Central memory CD8-positive, alpha-beta T cell (primary cell): ENCODE data around the gene PIP5K1A.

ENCODE experiments used
- ATAC-seq: fragments of 150-1000 bp; cut with Tn5 transposase; replicated peaks from 2 replicates; pipeline ENCODE4 v1.10.0; 2022; ENCODE audit warnings: mild to moderate bottlenecking, moderate FRiP score, moderate number of reproducible peaks; ENCODE audit not compliant: poor library complexity, severe bottlenecking; ENCODE audit errors: extremely low read depth
- DNase-seq, 2 donors: peaks; one replicate each; pipeline ENCODE4 v3.0.0; 2021; ENCODE audit warnings: low spot score in 2 of 2
- H3K27ac Mint-ChIP-seq: one replicate; pipeline ENCODE4 v1.8.0; 2022; ENCODE audit warnings: low read depth, mild to moderate bottlenecking, moderate library complexity, mixed read lengths
- H3K27me3 Mint-ChIP-seq: one replicate; pipeline ENCODE4 v1.8.0; 2022; ENCODE audit warnings: mixed read lengths
- H3K36me3 Mint-ChIP-seq: one replicate; pipeline ENCODE4 v1.8.0; 2022; ENCODE audit warnings: mild to moderate bottlenecking, moderate library complexity, mixed read lengths; ENCODE audit not compliant: insufficient read depth
- H3K4me1 Mint-ChIP-seq: one replicate; pipeline ENCODE4 v1.8.0; 2022; ENCODE audit warnings: mixed read lengths
- H3K4me3 Mint-ChIP-seq: one replicate; pipeline ENCODE4 v1.8.0; 2022; ENCODE audit warnings: mild to moderate bottlenecking, moderate library complexity, mixed read lengths
- H3K9me3 Mint-ChIP-seq: one replicate; pipeline ENCODE4 v1.8.0; 2022; ENCODE audit warnings: mixed read lengths

Gene PIP5K1A

GRCh38 chr1:151198254-151199127, at the start of gene PIP5K1A:
PIP5K1A (plus strand) TSS chr1:151198552; CDS start chr1:151198997, 445 bp downstream.
- no peaks in the 10 kb centered on the region for H3K27me3 Mint-ChIP-seq
- ATAC-seq (peak; percentile 97), DNase-seq (peak; percentile 94 to 97)
- peaks cover 37% of the 10 kb centered on the region for H3K4me1 Mint-ChIP-seq
- H3K4me3 Mint-ChIP-seq, result peak within 1 kb of the TSS; percentile 100
- peaks cover 27% of the 10 kb centered on the region for H3K36me3 Mint-ChIP-seq
- no peaks in the 10 kb centered on the region for H3K9me3 Mint-ChIP-seq
- peak within 1 kb of the TSS; percentile 100 for H3K27ac Mint-ChIP-seq

GRCh38 chr1:151156515-151156819, 41.9 kb upstream of the PIP5K1A start, which contains the start of gene TNFAIP8L2:
TNFAIP8L2 (plus strand) TSS chr1:151156649; CDS start chr1:151158698, 2,049 bp downstream.
- H3K27ac Mint-ChIP-seq, result peak within 1 kb of the TSS; percentile 91
- H3K4me1 Mint-ChIP-seq, result peaks cover 41% of the 10 kb centered on the region
- ATAC-seq (peak; percentile 90), DNase-seq (peak; percentile 40 to 46)
- H3K36me3 Mint-ChIP-seq, result peaks cover 13% of the 10 kb centered on the region
- H3K27me3 Mint-ChIP-seq, result no peaks in the 10 kb centered on the region
- peak within 1 kb of the TSS; percentile 93 for H3K4me3 Mint-ChIP-seq
- no peaks in the 10 kb centered on the region for H3K9me3 Mint-ChIP-seq

- Mint-ChIP-seq H3K4me3 (peak overlapping the region; percentile 93), H3K27ac (peak overlapping the region; percentile 91), H3K27me3 (no peaks in the 10 kb centered on the region), H3K4me1 (peaks cover 48% of the 10 kb centered on the region), H3K9me3 (no peaks in the 10 kb centered on the region), H3K36me3 (peaks cover 13% of the 10 kb centered on the region)
- no peak for DNase-seq
- peak; percentile 44 for ATAC-seq
These were observed 41.3 kb upstream of the PIP5K1A start for GRCh38 chr1:151157067-151157531.

GRCh38 chr1:151158326-151158725, 40.0 kb upstream of the PIP5K1A start:
- Mint-ChIP-seq H3K4me3 (peak overlapping the region; percentile 93), H3K27me3 (no peaks in the 10 kb centered on the region), H3K9me3 (no peaks in the 10 kb centered on the region), H3K36me3 (peaks cover 13% of the 10 kb centered on the region), H3K27ac (peak overlapping the region; percentile 91), H3K4me1 (peaks cover 58% of the 10 kb centered on the region)
- ATAC-seq, result no peak
- no peak for DNase-seq

GRCh38 chr1:151158751-151159251, 39.6 kb upstream of the PIP5K1A start:
- H3K27ac Mint-ChIP-seq, result peak overlapping the region; percentile 91
- H3K36me3 Mint-ChIP-seq, result peaks cover 14% of the 10 kb centered on the region
- no peaks in the 10 kb centered on the region for H3K27me3 Mint-ChIP-seq
- no peak for ATAC-seq
- no peak for DNase-seq
- no peaks in the 10 kb centered on the region for H3K9me3 Mint-ChIP-seq
- H3K4me3 Mint-ChIP-seq, result peak overlapping the region; percentile 93
- peaks cover 58% of the 10 kb centered on the region for H3K4me1 Mint-ChIP-seq

- DNase-seq, result no peak
- H3K27ac Mint-ChIP-seq, result peak overlapping the region; percentile 71
- no peaks in the 10 kb centered on the region for H3K27me3 Mint-ChIP-seq
- ATAC-seq, result no peak
- H3K4me3 Mint-ChIP-seq, result peak overlapping the region; percentile 93
- peaks cover 20% of the 10 kb centered on the region for H3K36me3 Mint-ChIP-seq
- H3K9me3 Mint-ChIP-seq, result no peaks in the 10 kb centered on the region
- peaks cover 58% of the 10 kb centered on the region for H3K4me1 Mint-ChIP-seq
These were observed 39.0 kb upstream of the PIP5K1A start for GRCh38 chr1:151159373-151159772.

GRCh38 chr1:151164732-151165280, 33.5 kb upstream of the PIP5K1A start:
- Mint-ChIP-seq H3K27me3 (no peaks in the 10 kb centered on the region), H3K9me3 (no peaks in the 10 kb centered on the region), H3K36me3 (peaks cover 45% of the 10 kb centered on the region), H3K4me3 (peak overlapping the region; percentile 89), H3K27ac (peak overlapping the region; percentile 96), H3K4me1 (peaks cover 50% of the 10 kb centered on the region)
- ATAC-seq, result no peak
- no peak for DNase-seq

GRCh38 chr1:151165281-151165737, 33.0 kb upstream of the PIP5K1A start:
- Mint-ChIP-seq H3K36me3 (peaks cover 49% of the 10 kb centered on the region), H3K9me3 (no peaks in the 10 kb centered on the region), H3K4me1 (peaks cover 48% of the 10 kb centered on the region), H3K27me3 (no peaks in the 10 kb centered on the region), H3K27ac (peak overlapping the region; percentile 96), H3K4me3 (peak overlapping the region; percentile 89)
- DNase-seq (no peak), ATAC-seq (peak; percentile 5)

- Mint-ChIP-seq H3K9me3 (no peaks in the 10 kb centered on the region), H3K27me3 (no peaks in the 10 kb centered on the region), H3K36me3 (peaks cover 49% of the 10 kb centered on the region), H3K4me1 (peaks cover 48% of the 10 kb centered on the region), H3K4me3 (peak within 1 kb of the TSS; percentile 89), H3K27ac (peak within 1 kb of the TSS; percentile 96)
- DNase-seq, result peak; percentile 89 to 94
- peak; percentile 97 for ATAC-seq
These were observed 32.4 kb upstream of the PIP5K1A start, which contains the start of the genes LYSMD1 and SCNM1 for GRCh38 chr1:151165738-151166504. LYSMD1 (minus strand) TSS chr1:151165902; CDS start chr1:151165258, 644 bp downstream. SCNM1 (plus strand) TSS chr1:151166144; CDS start chr1:151166153, 9 bp downstream.

- Mint-ChIP-seq H3K36me3 (peaks cover 48% of the 10 kb centered on the region), H3K9me3 (no peaks in the 10 kb centered on the region), H3K4me1 (peaks cover 46% of the 10 kb centered on the region), H3K27me3 (no peaks in the 10 kb centered on the region), H3K27ac (peak overlapping the region; percentile 96), H3K4me3 (peak overlapping the region; percentile 89)
- ATAC-seq (no peak), DNase-seq (no peak)
These were observed 31.8 kb upstream of the PIP5K1A start for GRCh38 chr1:151166505-151166956.

- Mint-ChIP-seq H3K27me3 (no peaks in the 10 kb centered on the region), H3K27ac (peak overlapping the region; percentile 96), H3K9me3 (no peaks in the 10 kb centered on the region), H3K4me3 (peak overlapping the region; percentile 89), H3K4me1 (peaks cover 40% of the 10 kb centered on the region), H3K36me3 (peaks cover 51% of the 10 kb centered on the region)
- DNase-seq (no peak), ATAC-seq (no peak)
These were observed 31.2 kb upstream of the PIP5K1A start for GRCh38 chr1:151167116-151167515.

- H3K27me3 Mint-ChIP-seq, result no peaks in the 10 kb centered on the region
- peaks cover 54% of the 10 kb centered on the region for H3K36me3 Mint-ChIP-seq
- no peak overlapping the region for H3K27ac Mint-ChIP-seq
- H3K4me1 Mint-ChIP-seq, result peaks cover 19% of the 10 kb centered on the region
- DNase-seq (no peak), ATAC-seq (no peak)
- H3K4me3 Mint-ChIP-seq, result no peak overlapping the region
- H3K9me3 Mint-ChIP-seq, result no peaks in the 10 kb centered on the region
These were observed 27.2 kb upstream of the PIP5K1A start for GRCh38 chr1:151171190-151171589.
